Gastroesophageal sphincter (tissue), 4 donors: ENCODE results near the gene B3GNT9. TPM values are rescaled to one million over a fixed set of nuclear protein-coding genes. Genes with fewer than 3 reads are reported as not detected.

Experiments used
- ATAC-seq: fragments of 150-250 bp; one replicate; pipeline ENCODE4 v1.9.1; 2016; ENCODE audit warnings: mild to moderate bottlenecking, moderate library complexity
- H3K27ac ChIP-seq, 4 donors: fragments of 200-600 bp; sonication (generic) in 3 of 4; 1 replicate in 3 of 4; 2 replicates in 1 of 4; pipeline ENCODE4 v1.5.1; 2016 to 2019
- H3K27me3 ChIP-seq: fragments of 200-600 bp; sonication (generic); one replicate; pipeline ENCODE4 v1.5.1; 2019
- H3K36me3 ChIP-seq, 2 donors: fragments of 200-600 bp; sonication (generic); one replicate each; pipeline ENCODE4 v1.5.1; 2019; ENCODE audit warnings: control low read depth in 1 of 2
- H3K4me1 ChIP-seq, 3 donors: fragments of 200-600 bp; sonication (generic); 1 replicate in 2 of 3; 2 replicates in 1 of 3; pipeline ENCODE4 v1.5.1; 2016 to 2019; ENCODE audit warnings: control low read depth in 2 of 3
- H3K4me3 ChIP-seq, 2 donors: fragments of 200-600 bp; sonication (generic); one replicate each; pipeline ENCODE4 v1.5.1; 2019; ENCODE audit warnings: mild to moderate bottlenecking in 1 of 2, moderate library complexity in 1 of 2
- H3K9me3 ChIP-seq, 3 donors: fragments of 200-600 bp; sonication (generic); one replicate each; pipeline ENCODE4 v1.5.1; 2017 to 2019; ENCODE audit warnings: control low read depth in 2 of 3
- EP300 ChIP-seq: sonication (generic); formaldehyde crosslinking; IDR thresholded peaks from one replicate; pipeline ENCODE4 v1.6.1; 2017; ENCODE audit warnings: antibody characterized with exemption, mild to moderate bottlenecking
- POLR2A ChIP-seq, 2 donors: fragments of 450-650 bp; IDR thresholded peaks; one replicate each; pipeline ENCODE4 v1.6.1; 2017; ENCODE audit warnings: antibody characterized with exemption in 2 of 2, mild to moderate bottlenecking in 2 of 2, moderate library complexity in 1 of 2
- POLR2AphosphoS5 ChIP-seq: sonication (generic); formaldehyde crosslinking; IDR thresholded peaks from one replicate; pipeline ENCODE4 v1.6.1; 2017; ENCODE audit warnings: antibody characterized with exemption
- WGBS, 2 donors: methylation state at CpG; one replicate each; pipeline ENCODE4 v1.1.5; 2018; ENCODE audit warnings: low coverage in 1 of 2; 5-methylcytosine and 5-hydroxymethylcytosine counted together
- total RNA-seq, 4 donors: library from RNA; depleted of rRNA; stranded (reverse); fragments of >200 nt; gene quantifications; one replicate each; pipeline ENCODE4 v1.1.0, GENCODE V29; 2016
- TF ChIP-seq, protein P1 (sequence below), 4 experiments: fragments of 200-600 bp in 2 of 4; fragments of 450-650 bp in 2 of 4; sonication (generic) in 1 of 4; IDR thresholded peaks; one replicate each; pipeline ENCODE4 v1.5.1; 2017 to 2019; ENCODE audit warnings: antibody characterized with exemption in 4 of 4, mild to moderate bottlenecking in 2 of 4, moderate library complexity in 2 of 4

The B3GNT9 gene
- total RNA-seq, 4 donors from 2014 or later, result 16.3 to 33.6 (median 23.1) TPM

DNA sequence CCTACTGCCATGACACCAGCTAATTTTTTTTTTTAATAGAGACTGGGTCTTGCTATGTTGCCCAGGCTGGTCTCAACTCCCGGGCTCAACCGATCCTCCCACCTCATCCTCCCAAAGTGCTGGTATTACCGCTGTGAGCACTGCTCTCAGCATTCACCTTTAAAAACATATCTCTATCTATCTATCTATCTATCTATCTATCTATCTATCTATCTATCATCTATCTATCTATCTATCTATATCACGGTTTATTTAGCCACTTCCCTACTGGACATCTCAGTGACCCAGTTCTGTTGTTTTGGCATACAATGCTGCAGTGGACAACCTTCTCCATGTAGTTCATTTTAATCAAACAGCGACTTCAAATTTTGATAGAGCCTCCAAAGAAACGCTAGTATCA, 42.3 kb downstream of the B3GNT9 start:
- Histone ChIP-seq H3K27me3 (no peaks in the 10 kb centered on the region), H3K9me3 (no peaks in the 10 kb centered on the region), H3K36me3 (peaks cover 0 to 10% of the 10 kb centered on the region in 2 donors), H3K4me1 (peaks cover 0 to 37% (median 19%) of the 10 kb centered on the region in 3 donors), H3K27ac (peak overlapping the region in 1 of 4 donors; percentile 82), H3K4me3 (no peak overlapping the region)
- ATAC-seq, result no peak
- TF ChIP-seq, protein P1, sequence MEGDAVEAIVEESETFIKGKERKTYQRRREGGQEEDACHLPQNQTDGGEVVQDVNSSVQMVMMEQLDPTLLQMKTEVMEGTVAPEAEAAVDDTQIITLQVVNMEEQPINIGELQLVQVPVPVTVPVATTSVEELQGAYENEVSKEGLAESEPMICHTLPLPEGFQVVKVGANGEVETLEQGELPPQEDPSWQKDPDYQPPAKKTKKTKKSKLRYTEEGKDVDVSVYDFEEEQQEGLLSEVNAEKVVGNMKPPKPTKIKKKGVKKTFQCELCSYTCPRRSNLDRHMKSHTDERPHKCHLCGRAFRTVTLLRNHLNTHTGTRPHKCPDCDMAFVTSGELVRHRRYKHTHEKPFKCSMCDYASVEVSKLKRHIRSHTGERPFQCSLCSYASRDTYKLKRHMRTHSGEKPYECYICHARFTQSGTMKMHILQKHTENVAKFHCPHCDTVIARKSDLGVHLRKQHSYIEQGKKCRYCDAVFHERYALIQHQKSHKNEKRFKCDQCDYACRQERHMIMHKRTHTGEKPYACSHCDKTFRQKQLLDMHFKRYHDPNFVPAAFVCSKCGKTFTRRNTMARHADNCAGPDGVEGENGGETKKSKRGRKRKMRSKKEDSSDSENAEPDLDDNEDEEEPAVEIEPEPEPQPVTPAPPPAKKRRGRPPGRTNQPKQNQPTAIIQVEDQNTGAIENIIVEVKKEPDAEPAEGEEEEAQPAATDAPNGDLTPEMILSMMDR (IDR thresholded peaks at IDR 0.05), result no peak
- no peak for TF ChIP-seq POLR2AphosphoS5
- TF ChIP-seq EP300, result no peak
- TF ChIP-seq POLR2A (IDR thresholded peaks at IDR 0.05), result no peak
- 94 to 100% methylated on average over 4 to 6 of the region's 6 CpGs for WGBS, 2 donors

DNA sequence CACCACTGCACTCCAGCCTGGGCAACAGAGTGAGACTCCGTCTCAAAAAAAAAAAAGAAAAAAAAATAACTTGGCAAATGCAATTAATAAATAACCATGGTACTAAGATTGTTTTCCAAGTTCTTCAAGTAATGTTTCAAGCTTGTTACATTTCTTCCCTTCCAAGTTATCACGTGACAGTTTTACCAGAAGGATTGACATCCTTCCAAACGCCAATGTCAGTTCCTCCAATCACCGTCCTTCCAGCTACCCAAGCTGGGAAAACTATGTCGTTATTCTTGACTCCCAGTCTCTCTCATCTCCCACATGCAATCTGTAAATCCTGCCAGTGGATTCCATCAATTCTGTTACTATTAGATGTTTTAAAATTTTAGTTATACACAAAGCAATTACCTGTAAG, 44.9 kb downstream of the B3GNT9 start:
- WGBS, 2 donors, result 40 to 43% methylated on average over 4 to 5 of the region's 5 CpGs
- H3K27me3 ChIP-seq, result no peaks in the 10 kb centered on the region

DNA sequence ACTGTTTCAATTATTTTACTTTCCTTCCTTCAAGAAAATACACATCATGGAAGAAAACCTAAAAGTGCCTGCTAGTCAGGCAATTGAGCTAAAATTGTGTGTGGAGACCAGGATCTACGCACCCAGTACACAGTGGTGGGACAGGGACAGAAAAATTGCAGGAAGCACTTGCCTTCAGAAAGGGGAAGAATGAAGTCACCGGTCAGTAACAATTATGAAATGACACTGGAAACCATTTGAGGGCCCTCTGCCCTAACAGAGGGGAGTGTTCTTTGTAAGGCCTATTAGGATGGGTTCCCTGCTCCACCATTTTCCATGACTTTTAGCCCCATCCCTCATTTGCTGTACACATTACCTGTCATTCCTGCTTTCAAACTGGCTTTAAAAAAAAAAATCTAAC, 45.6 kb downstream of the B3GNT9 start:
- TF ChIP-seq POLR2AphosphoS5 (no peak), EP300 (no peak), POLR2A (IDR thresholded peaks at IDR 0.05) (no peak)
- TF ChIP-seq, protein P1 (IDR thresholded peaks at IDR 0.05), result no peak
- Histone ChIP-seq H3K27ac (no peak overlapping the region), H3K27me3 (no peaks in the 10 kb centered on the region), H3K9me3 (no peaks in the 10 kb centered on the region), H3K36me3 (peaks cover 0 to 12% of the 10 kb centered on the region in 2 donors), H3K4me1 (peaks cover 0 to 10% (median 3%) of the 10 kb centered on the region in 3 donors), H3K4me3 (no peak overlapping the region)
- ATAC-seq, result no peak
- 73 to 90% methylated on average over 2 of the region's 2 CpGs for WGBS, 2 donors

More for the DNA sequence above, 44.9 kb downstream of the B3GNT9 start:
- no peak for ATAC-seq
- Histone ChIP-seq H3K4me1 (peaks cover 0 to 16% (median 8%) of the 10 kb centered on the region in 3 donors), H3K36me3 (peaks cover 0 to 10% of the 10 kb centered on the region in 2 donors), H3K27ac (no peak overlapping the region), H3K9me3 (no peaks in the 10 kb centered on the region), H3K4me3 (no peak overlapping the region)
- TF ChIP-seq POLR2A (IDR thresholded peaks at IDR 0.05) (no peak), POLR2AphosphoS5 (no peak), EP300 (no peak)
- TF ChIP-seq, protein P1 (IDR thresholded peaks at IDR 0.05), result no peak

GRCh38 chr16:67104845-67105244, 46.0 kb downstream of the B3GNT9 start:
- WGBS, 2 donors, result 58 to 90% methylated on average over 3 to 4 of the region's 6 CpGs
- H3K4me1 ChIP-seq, result peaks cover 0 to 9% (median 3%) of the 10 kb centered on the region in 3 donors
- no peak for ATAC-seq
- H3K27ac ChIP-seq, result no peak overlapping the region
- no peak overlapping the region for H3K4me3 ChIP-seq
- H3K27me3 ChIP-seq, result no peaks in the 10 kb centered on the region
- peaks cover 0 to 16% of the 10 kb centered on the region in 2 donors for H3K36me3 ChIP-seq
- TF ChIP-seq EP300 (no peak), POLR2A (IDR thresholded peaks at IDR 0.05) (no peak), POLR2AphosphoS5 (no peak)
- TF ChIP-seq, protein P1 (IDR thresholded peaks at IDR 0.05), result no peak
- H3K9me3 ChIP-seq, result no peaks in the 10 kb centered on the region

- 40 to 58% methylated on average over 2 to 4 of the region's 4 CpGs for WGBS, 2 donors
- Histone ChIP-seq H3K27ac (no peak overlapping the region), H3K4me3 (no peak overlapping the region), H3K9me3 (no peaks in the 10 kb centered on the region), H3K36me3 (peaks cover 0 to 23% of the 10 kb centered on the region in 2 donors), H3K27me3 (no peaks in the 10 kb centered on the region), H3K4me1 (peaks cover 0 to 4% (median under 1%) of the 10 kb centered on the region in 3 donors)
- TF ChIP-seq POLR2AphosphoS5 (no peak), POLR2A (IDR thresholded peaks at IDR 0.05) (no peak), EP300 (no peak)
- TF ChIP-seq, protein P1 (IDR thresholded peaks at IDR 0.05), result peak in 1 of 4 experiments; percentile 21
- ATAC-seq, result no peak
These were observed 46.7 kb downstream of the B3GNT9 start for GRCh38 chr16:67104061-67104460.
